ENCODE results near the gene DEK.
"Not testable (repeated sequence)": the region's sequence is repeated elsewhere in the genome, so short reads cannot be mapped to it uniquely, and the experiment has no call there.

DEK gene

DNA sequence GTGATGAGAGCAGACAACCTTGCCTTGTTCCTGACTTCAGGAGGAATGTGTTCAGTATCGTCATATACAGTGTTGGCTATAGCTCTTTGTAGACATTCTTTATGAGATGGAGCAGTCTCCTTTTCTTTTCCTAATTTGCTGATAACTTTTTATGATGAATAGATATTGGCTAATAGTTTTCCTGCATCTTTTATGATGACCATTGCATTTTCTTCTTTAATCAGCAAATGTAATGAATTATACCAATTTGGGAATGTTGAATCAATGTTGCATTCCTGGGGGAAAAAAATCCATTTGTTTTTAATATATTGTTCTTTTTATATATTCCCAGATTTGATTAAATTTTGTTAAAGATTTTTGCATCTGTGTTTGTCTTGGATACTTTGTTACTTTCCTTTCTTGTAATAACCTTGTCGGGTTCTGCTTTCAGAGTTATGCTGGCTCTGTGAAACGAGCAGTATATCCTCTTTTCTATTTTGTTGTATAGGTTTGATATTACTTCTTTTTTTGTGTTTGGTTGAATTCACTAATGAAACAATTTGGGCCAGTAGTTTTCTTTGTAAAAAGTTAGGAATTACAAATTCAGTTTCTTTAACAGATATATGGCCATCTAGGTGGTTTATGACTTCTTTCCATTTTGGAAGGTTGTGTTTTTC is 85.2 kb downstream of the DEK start:
- TF ChIP-seq RARB (CRISPR knock-in tag; IDR thresholded peaks at IDR 0.05) (no peak), CSDC2 (CRISPR knock-in tag; IDR thresholded peaks at IDR 0.05) (no peak), ARNTL (CRISPR knock-in tag; IDR thresholded peaks at IDR 0.05; ENCODE audit: borderline replicate concordance, low read depth) (no peak), ZFP3 (CRISPR knock-in tag; IDR thresholded peaks at IDR 0.05) (no peak), TCF4 (CRISPR knock-in tag; IDR thresholded peaks at IDR 0.05; ENCODE audit: borderline replicate concordance) (no peak), TOX (CRISPR knock-in tag; IDR thresholded peaks at IDR 0.05; ENCODE audit: borderline replicate concordance) (no peak), ISL1 (CRISPR knock-in tag; IDR thresholded peaks at IDR 0.05) (no peak), TSHZ2 (CRISPR knock-in tag; IDR thresholded peaks at IDR 0.05) (no peak), GLIS3 (CRISPR knock-in tag; IDR thresholded peaks at IDR 0.05) (no peak)
- TF ChIP-seq, protein P1, sequence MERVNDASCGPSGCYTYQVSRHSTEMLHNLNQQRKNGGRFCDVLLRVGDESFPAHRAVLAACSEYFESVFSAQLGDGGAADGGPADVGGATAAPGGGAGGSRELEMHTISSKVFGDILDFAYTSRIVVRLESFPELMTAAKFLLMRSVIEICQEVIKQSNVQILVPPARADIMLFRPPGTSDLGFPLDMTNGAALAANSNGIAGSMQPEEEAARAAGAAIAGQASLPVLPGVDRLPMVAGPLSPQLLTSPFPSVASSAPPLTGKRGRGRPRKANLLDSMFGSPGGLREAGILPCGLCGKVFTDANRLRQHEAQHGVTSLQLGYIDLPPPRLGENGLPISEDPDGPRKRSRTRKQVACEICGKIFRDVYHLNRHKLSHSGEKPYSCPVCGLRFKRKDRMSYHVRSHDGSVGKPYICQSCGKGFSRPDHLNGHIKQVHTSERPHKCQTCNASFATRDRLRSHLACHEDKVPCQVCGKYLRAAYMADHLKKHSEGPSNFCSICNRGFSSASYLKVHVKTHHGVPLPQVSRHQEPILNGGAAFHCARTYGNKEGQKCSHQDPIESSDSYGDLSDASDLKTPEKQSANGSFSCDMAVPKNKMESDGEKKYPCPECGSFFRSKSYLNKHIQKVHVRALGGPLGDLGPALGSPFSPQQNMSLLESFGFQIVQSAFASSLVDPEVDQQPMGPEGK (CRISPR knock-in tag; IDR thresholded peaks at IDR 0.05; ENCODE audit: borderline replicate concordance), result no peak
- TF ChIP-seq, protein P2, sequence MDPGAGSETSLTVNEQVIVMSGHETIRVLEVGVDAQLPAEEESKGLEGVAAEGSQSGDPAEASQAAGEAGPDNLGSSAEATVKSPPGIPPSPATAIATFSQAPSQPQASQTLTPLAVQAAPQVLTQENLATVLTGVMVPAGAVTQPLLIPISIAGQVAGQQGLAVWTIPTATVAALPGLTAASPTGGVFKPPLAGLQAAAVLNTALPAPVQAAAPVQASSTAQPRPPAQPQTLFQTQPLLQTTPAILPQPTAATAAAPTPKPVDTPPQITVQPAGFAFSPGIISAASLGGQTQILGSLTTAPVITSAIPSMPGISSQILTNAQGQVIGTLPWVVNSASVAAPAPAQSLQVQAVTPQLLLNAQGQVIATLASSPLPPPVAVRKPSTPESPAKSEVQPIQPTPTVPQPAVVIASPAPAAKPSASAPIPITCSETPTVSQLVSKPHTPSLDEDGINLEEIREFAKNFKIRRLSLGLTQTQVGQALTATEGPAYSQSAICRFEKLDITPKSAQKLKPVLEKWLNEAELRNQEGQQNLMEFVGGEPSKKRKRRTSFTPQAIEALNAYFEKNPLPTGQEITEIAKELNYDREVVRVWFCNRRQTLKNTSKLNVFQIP (CRISPR knock-in tag; IDR thresholded peaks at IDR 0.05; ENCODE audit: borderline replicate concordance, low read depth), result no peak
- no peak for ATAC-seq

DNA sequence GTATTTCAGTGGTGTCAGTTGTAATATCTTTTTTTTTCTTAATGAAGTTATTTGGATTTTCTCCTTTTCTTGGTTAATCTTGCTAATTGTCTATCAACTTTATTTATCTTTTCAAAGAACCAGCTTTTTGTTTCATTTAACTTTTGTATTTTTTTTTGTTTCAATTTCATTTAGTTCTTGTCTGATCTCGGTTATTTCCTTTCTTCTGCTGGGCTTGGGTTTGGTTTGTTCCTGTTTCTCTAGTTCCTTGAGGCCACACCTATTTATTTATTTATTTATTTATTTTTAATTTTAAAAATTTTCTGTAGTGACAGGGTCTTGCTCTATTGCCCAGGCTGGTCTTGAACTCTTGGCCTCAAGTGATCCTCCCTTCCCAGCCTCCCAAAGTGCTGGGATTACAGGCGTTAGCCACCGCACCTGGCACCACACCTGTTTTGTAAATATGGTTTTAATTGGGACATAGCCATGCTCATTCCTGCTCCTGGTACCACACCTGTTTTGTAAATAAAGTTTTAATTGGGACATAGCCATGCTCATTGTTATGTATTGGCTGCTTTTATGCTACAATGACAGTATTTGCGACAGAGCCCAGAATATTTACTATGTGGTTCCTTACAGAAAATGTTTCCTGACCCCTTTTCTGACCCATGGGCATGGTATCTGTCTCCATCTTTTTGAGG is 86.9 kb downstream of the DEK start:
- TF ChIP-seq CSDC2 (CRISPR knock-in tag; IDR thresholded peaks at IDR 0.05) (no peak), ZC3H10 (CRISPR knock-in tag; IDR thresholded peaks at IDR 0.05) (no peak), TOX (CRISPR knock-in tag; IDR thresholded peaks at IDR 0.05; ENCODE audit: borderline replicate concordance) (no peak), TCF4 (CRISPR knock-in tag; IDR thresholded peaks at IDR 0.05; ENCODE audit: borderline replicate concordance) (no peak), RARB (CRISPR knock-in tag; IDR thresholded peaks at IDR 0.05) (no peak), CSRNP3 (CRISPR knock-in tag; IDR thresholded peaks at IDR 0.05) (no peak), ZFP30 (CRISPR knock-in tag; IDR thresholded peaks at IDR 0.05) (no peak), PPARA (CRISPR knock-in tag; IDR thresholded peaks at IDR 0.05; ENCODE audit: borderline replicate concordance) (no peak), ZNF8 (CRISPR knock-in tag; IDR thresholded peaks at IDR 0.05) (no peak)
- TF ChIP-seq, protein P2 (CRISPR knock-in tag; IDR thresholded peaks at IDR 0.05; ENCODE audit: borderline replicate concordance, low read depth), result no peak
- TF ChIP-seq, protein P3, sequence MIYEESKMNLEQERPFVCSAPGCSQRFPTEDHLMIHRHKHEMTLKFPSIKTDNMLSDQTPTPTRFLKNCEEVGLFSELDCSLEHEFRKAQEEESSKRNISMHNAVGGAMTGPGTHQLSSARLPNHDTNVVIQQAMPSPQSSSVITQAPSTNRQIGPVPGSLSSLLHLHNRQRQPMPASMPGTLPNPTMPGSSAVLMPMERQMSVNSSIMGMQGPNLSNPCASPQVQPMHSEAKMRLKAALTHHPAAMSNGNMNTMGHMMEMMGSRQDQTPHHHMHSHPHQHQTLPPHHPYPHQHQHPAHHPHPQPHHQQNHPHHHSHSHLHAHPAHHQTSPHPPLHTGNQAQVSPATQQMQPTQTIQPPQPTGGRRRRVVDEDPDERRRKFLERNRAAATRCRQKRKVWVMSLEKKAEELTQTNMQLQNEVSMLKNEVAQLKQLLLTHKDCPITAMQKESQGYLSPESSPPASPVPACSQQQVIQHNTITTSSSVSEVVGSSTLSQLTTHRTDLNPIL (CRISPR knock-in tag; IDR thresholded peaks at IDR 0.05; ENCODE audit: low read depth), result no peak
- ATAC-seq, result no peak

- ATAC-seq, result not testable (repeated sequence)
Measured at GRCh38 chr6:18176198-18176597, 88.1 kb downstream of the DEK start.

Data from SK-N-SH treated with all-trans-retinoic acid at 6 μM for 48 hours (cell line).